GM23248 (cell line): ENCODE data around the gene TLL1.

Experiments used
- EZH2 ChIP-seq: fragments of 200-600 bp; sonication (generic); IDR thresholded peaks from 2 replicates; pipeline ENCODE4 v1.6.1; 2018; ENCODE audit warnings: antibody characterized with exemption, mild to moderate bottlenecking; ENCODE audit not compliant: insufficient read depth, poor library complexity, severe bottlenecking
- EZH2phosphoT487 ChIP-seq: fragments of 200-600 bp; sonication (generic); IDR thresholded peaks from 2 replicates; pipeline ENCODE4 v1.6.1; 2018; ENCODE audit warnings: antibody characterized with exemption, moderate library complexity, mild to moderate bottlenecking, low read depth; ENCODE audit not compliant: insufficient read depth

GRCh38 chr4:166087569-166087968 is 214.5 kb downstream of the TLL1 start:
- TF ChIP-seq EZH2 = no peak
- no peak for TF ChIP-seq EZH2phosphoT487
